Muscle of leg (tissue), 11 donors: ENCODE data around the gene SLC7A6OS. TPM values are rescaled to one million over a fixed set of nuclear protein-coding genes. Genes with fewer than 3 reads are reported as not detected.
A peak's percentile ranks its signal among the peaks of the same experiment; 100 is the strongest.
"Not testable (repeated sequence)": the region's sequence is repeated elsewhere in the genome, so short reads cannot be mapped to it uniquely, and the experiment has no call there.

ENCODE experiments used
- DNase-seq: peaks from one replicate; pipeline ENCODE4 v3.0.0; 2013
- H3K27ac ChIP-seq: one replicate; pipeline ENCODE4 v1.5.1; 2013; ENCODE audit warnings: mild to moderate bottlenecking, low read length, control low read depth
- H3K27me3 ChIP-seq: one replicate; pipeline ENCODE4 v1.6.1; 2013; ENCODE audit warnings: low read length; ENCODE audit not compliant: control insufficient read depth, insufficient read depth
- H3K36me3 ChIP-seq: one replicate; pipeline ENCODE4 v1.6.1; 2013; ENCODE audit warnings: low read length; ENCODE audit not compliant: control insufficient read depth, insufficient read depth
- H3K4me1 ChIP-seq: one replicate; pipeline ENCODE4 v1.6.1; 2013; ENCODE audit warnings: low read length; ENCODE audit not compliant: control insufficient read depth, insufficient read depth
- H3K4me3 ChIP-seq: one replicate; pipeline ENCODE4 v1.5.1; 2013; ENCODE audit warnings: low read length, control low read depth
- H3K9me3 ChIP-seq: replicated peaks from 2 replicates; pipeline ENCODE4 v1.6.1; 2013; ENCODE audit warnings: low read depth, low read length; ENCODE audit not compliant: control insufficient read depth
- WGBS: methylation state at CpG from one replicate; pipeline ENCODE4 v1.1.5; 2013; ENCODE audit warnings: missing lambda C conversion rate; ENCODE audit not compliant: insufficient coverage; 5-methylcytosine and 5-hydroxymethylcytosine counted together
- polyA plus RNA-seq, 8 donors: library from polyadenylated mRNA; unstranded; fragments of 120-200 nt; gene quantifications; one replicate each; pipeline versions ENCODE4 v1.2.1 to v1.2.3, GENCODE V29; 2013; ENCODE audit warnings: inconsistent platforms in 1 of 8, low replicate concordance in 1 of 8; ENCODE audit not compliant: insufficient read length in 8 of 8, insufficient read depth in 1 of 8
- total RNA-seq: library from RNA; stranded (reverse); fragments of 120-200 nt; gene quantifications from one replicate; pipeline ENCODE4 v1.2.4, GENCODE V29; 2013

The SLC7A6OS gene
- total and polyA plus RNA-seq, 9 donors, result 12.5 to 17.1 (median 14.3) TPM

- H3K4me1 ChIP-seq, result peaks cover 11% of the 10 kb centered on the region
- no peak overlapping the region for H3K27ac ChIP-seq
- no peak for DNase-seq
- H3K36me3 ChIP-seq, result peaks cover 52% of the 10 kb centered on the region
- H3K27me3 ChIP-seq, result no peaks in the 10 kb centered on the region
- no peaks in the 10 kb centered on the region for H3K9me3 ChIP-seq
- 71% methylated on average over 1 of the region's 2 CpGs for WGBS
- no peak overlapping the region for H3K4me3 ChIP-seq
These were observed 21.5 kb downstream of the SLC7A6OS start for GRCh38 chr16:68289202-68289601.

GRCh38 chr16:68288796-68289195 is 21.9 kb downstream of the SLC7A6OS start:
- WGBS, result no CpG with 5 or more reads among the region's 9 CpGs
- H3K27ac ChIP-seq, result not testable (repeated sequence)

DNA sequence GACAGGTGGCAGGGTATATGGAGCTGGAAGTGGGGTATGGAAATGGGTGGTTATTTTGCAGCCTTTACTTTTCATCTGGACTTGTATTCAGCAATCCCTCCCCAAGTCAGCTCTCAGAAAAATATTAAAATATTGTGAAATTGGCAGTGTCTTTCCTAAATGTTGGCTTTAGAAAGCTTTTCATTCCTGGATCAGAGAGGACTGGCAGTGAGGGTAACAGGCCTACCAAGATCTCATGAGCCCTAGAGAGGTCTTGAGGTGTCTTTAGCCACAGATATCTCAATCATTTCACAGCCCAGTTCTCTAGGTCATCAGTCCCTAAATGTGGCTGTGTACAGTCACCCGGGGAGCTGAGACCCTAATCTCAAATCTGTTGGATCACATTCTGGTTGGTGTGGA is 22.5 kb downstream of the SLC7A6OS start:
- Histone ChIP-seq H3K4me3 (no peak overlapping the region), H3K4me1 (peaks cover 14% of the 10 kb centered on the region), H3K9me3 (no peaks in the 10 kb centered on the region), H3K36me3 (peaks cover 47% of the 10 kb centered on the region), H3K27me3 (no peaks in the 10 kb centered on the region), H3K27ac (no peak overlapping the region)
- WGBS, result no CpG with 5 or more reads among the region's 1 CpG
- DNase-seq, result no peak

More at GRCh38 chr16:68288796-68289195, 21.9 kb downstream of the SLC7A6OS start:
- not testable (repeated sequence) for H3K4me3 ChIP-seq, DNase-seq, H3K9me3 ChIP-seq, H3K27me3 ChIP-seq
- peaks cover 49% of the 10 kb centered on the region for H3K36me3 ChIP-seq
- peaks cover 11% of the 10 kb centered on the region for H3K4me1 ChIP-seq

- 85% methylated on average over 11 of the region's 11 CpGs for WGBS
- Histone ChIP-seq H3K27ac (no peak overlapping the region), H3K27me3 (no peaks in the 10 kb centered on the region), H3K4me1 (peaks cover 14% of the 10 kb centered on the region), H3K36me3 (peaks cover 52% of the 10 kb centered on the region), H3K9me3 (no peaks in the 10 kb centered on the region), H3K4me3 (no peak overlapping the region)
- DNase-seq, result no peak
These were observed 23.2 kb downstream of the SLC7A6OS start for GRCh38 chr16:68287276-68288251.

DNA sequence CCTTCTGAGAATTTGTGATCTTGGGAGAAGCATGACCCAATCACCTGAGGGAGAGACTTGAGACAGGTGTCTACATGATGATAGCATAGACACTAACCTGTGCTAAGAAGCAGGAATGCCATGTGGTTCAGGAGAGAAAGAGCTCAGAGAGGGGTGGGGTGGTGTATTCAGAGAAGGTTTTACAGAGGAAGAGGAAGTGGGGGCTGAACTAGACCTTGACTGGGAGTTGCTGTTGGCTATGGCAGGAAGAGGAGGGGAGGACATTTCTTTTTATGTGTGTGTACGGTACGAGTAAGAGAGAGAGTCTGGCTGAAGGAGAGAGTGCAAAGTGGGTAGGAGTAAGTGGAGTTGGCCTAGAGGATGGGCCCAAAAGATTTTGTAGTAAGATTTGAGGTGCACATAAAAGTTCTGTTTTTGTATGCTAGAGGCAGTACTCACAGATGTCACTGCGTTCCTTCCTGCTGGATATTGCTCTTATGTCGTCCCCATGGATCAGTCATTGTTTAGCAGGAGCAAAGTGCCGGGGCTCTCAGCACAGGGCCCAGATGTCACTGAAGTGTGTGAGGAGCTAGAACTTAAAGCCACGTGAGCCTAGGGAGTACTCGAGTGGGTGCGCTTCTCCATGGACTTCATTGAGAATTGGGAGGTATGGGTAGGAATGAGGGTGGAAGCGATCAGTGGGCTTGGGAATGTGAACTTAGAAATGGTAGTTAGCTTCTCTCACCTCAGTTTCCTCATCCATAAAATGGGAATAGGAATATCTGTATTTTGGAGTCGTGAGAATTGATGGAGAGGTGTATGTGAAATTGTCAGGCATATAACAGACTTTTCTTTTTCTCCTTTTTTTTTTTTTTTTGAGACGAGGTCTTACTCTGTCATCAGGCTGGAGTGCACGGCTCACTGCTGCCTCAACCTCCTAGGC is 24.3 kb downstream of the SLC7A6OS start:
- Histone ChIP-seq H3K36me3 (peaks cover 49% of the 10 kb centered on the region), H3K9me3 (no peaks in the 10 kb centered on the region), H3K27ac (no peak overlapping the region), H3K4me1 (peaks cover 14% of the 10 kb centered on the region), H3K4me3 (no peak overlapping the region), H3K27me3 (no peaks in the 10 kb centered on the region)
- DNase-seq, result no peak
- 70% methylated on average over 7 of the region's 12 CpGs for WGBS

DNA sequence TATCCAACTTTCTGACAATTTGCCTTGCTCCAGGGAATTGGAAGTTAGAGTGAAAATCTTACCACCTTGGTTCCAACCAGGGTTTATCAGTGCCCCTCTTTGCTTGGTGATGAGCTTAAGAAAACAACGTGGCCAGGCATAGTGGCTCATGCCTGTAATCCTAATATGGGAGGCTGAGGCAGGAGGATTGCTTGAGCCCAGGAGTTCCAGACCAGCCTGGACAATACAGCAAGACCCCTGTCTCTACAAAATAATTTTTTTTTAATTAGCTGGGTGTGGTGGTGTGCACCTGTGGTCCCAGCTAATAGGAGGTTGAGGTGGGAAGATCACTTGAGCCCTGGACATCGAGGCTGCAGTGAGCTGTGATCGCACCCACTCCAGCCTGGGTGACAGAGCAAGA is 25.1 kb downstream of the SLC7A6OS start:
- no peak overlapping the region for H3K27ac ChIP-seq
- no peaks in the 10 kb centered on the region for H3K27me3 ChIP-seq
- H3K4me1 ChIP-seq, result peaks cover 14% of the 10 kb centered on the region
- no peak overlapping the region for H3K4me3 ChIP-seq
- WGBS, result no CpG with 5 or more reads among the region's 3 CpGs
- DNase-seq, result no peak
- peaks cover 49% of the 10 kb centered on the region for H3K36me3 ChIP-seq
- H3K9me3 ChIP-seq, result no peaks in the 10 kb centered on the region

GRCh38 chr16:68284847-68285246 is 25.9 kb downstream of the SLC7A6OS start:
- no peak overlapping the region for H3K4me3 ChIP-seq

DNA sequence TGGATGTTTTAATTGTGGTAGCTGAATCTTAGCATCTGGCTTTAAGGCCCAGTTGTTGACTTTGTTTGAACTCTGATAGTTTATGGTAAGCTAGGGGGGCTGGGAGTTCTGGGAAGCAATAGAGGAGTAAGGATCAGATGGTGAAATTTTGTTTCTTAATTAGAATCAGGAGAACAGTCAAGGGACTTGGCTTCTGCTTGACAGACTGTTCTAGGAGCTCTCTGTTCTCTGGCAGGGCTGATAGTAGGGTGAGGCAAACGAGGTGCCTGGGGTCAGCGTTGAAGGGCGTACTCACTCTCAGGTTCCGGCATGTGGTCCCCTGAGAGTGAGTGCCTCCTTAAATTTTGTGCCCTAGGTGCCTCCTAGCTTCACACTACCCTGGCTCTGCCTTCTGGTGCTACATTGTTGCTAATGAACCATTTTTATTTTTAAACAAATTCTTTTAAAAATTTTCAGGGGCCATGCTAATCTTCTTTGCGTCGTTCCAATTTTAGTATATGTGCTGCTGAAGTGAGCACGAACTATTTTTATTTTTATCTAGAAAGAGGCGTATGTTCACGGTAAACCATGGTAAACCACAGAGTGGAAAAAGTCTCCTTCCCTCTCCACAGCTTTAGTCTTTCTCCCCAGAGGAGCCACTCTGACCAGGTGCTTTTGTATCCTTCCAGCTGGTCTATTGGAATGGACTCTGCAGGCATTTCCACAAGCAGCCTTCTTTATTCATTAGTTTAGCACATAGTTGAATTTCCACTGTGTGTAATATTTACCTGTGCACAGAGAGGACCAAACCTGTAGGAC is 26.7 kb downstream of the SLC7A6OS start:
- H3K27ac ChIP-seq, result peak overlapping the region; percentile 51
- H3K27me3 ChIP-seq, result no peaks in the 10 kb centered on the region
- peaks cover 38% of the 10 kb centered on the region for H3K36me3 ChIP-seq
- no peak for DNase-seq
- no CpG with 5 or more reads among the region's 9 CpGs for WGBS
- no peaks in the 10 kb centered on the region for H3K9me3 ChIP-seq
- no peak overlapping the region for H3K4me3 ChIP-seq
- peaks cover 10% of the 10 kb centered on the region for H3K4me1 ChIP-seq

More at GRCh38 chr16:68284847-68285246, 25.9 kb downstream of the SLC7A6OS start:
- Histone ChIP-seq H3K36me3 (peaks cover 43% of the 10 kb centered on the region), H3K9me3 (no peaks in the 10 kb centered on the region), H3K27ac (peak overlapping the region; percentile 29), H3K4me1 (peaks cover 14% of the 10 kb centered on the region), H3K27me3 (no peaks in the 10 kb centered on the region)
- DNase-seq, result peak; percentile 32
- WGBS, result 55% methylated on average over 4 of the region's 5 CpGs

DNA sequence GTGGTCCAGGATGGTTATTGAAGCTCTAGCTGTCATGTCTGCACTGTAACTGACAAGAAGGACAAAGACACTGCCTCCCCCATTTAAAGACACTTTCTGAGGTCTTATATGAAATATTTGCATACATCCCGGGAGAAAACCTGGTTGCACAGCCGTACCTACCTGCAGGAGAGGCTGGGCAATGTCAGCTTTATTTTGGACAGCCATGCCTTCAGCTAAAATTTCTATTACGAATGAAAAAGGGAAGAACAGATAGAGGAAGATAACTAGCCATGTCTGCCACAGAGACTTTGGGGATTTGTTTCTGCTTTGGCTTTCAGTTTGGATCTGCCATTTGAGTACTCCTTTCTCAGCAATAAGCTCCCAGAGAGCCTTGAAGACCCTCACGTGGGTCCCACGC is 27.4 kb downstream of the SLC7A6OS start:
- no peak for DNase-seq
- no peaks in the 10 kb centered on the region for H3K27me3 ChIP-seq
- H3K36me3 ChIP-seq, result peaks cover 38% of the 10 kb centered on the region
- peaks cover 10% of the 10 kb centered on the region for H3K4me1 ChIP-seq
- 48% methylated on average over 3 of the region's 5 CpGs for WGBS
- peak overlapping the region; percentile 51 for H3K27ac ChIP-seq
- H3K4me3 ChIP-seq, result no peak overlapping the region
- H3K9me3 ChIP-seq, result no peaks in the 10 kb centered on the region
